H1 (cell line): Measurements from ENCODE around the gene BCAS4. TPM values are rescaled to one million over a fixed set of nuclear protein-coding genes. Genes with fewer than 3 reads are reported as not detected.

Experiments used
- CTCF ChIA-PET: fragments of 300-600 bp; sonication (Branson Sonifier 250); formaldehyde crosslinking; loops from one replicate; lab custom pipeline; 2021; ENCODE audit not compliant: partially characterized antibody; lab: Charles Lee
- POLR2A ChIA-PET: fragments of 300-600 bp; sonication (Branson Sonifier 250); formaldehyde crosslinking; loops from one replicate; lab custom pipeline; 2021; ENCODE audit warnings: inconsistent platforms; ENCODE audit not compliant: partially characterized antibody; lab: Charles Lee
- DNase-seq, 2 experiments: peaks; one replicate each; pipeline versions ENCODE4 v3.0.0 to v3.0.0-alpha.2; 2010 to 2022; ENCODE audit warnings: low spot score in 2 of 2, low read depth in 1 of 2, mixed read lengths in 1 of 2
- FAIRE-seq: peaks from 2 replicates; lab custom pipeline; 2011; peaks lifted over from hg19 to GRCh38; lab: Jason Lieb, UNC
- H2AFZ ChIP-seq: 2 replicates; pipeline ENCODE4 v1.8.1; 2012; ENCODE audit warnings: low read length, inconsistent platforms
- H2AK5ac ChIP-seq: 2 replicates; pipeline ENCODE4 v1.6.1; 2013; ENCODE audit warnings: low read depth, low read length
- H2BK120ac ChIP-seq: replicated peaks from 2 replicates; pipeline ENCODE3; 2013; ENCODE audit warnings: low read depth, low read length, inconsistent platforms
- H2BK12ac ChIP-seq: 2 replicates; pipeline ENCODE4 v1.6.1; 2013; ENCODE audit warnings: low read depth, low read length
- H2BK15ac ChIP-seq: 2 replicates; pipeline ENCODE4 v1.6.1; 2013; ENCODE audit warnings: low read length
- H2BK20ac ChIP-seq: 2 replicates; pipeline ENCODE4 v1.6.1; 2013; ENCODE audit warnings: low read length
- H2BK5ac ChIP-seq: 2 replicates; pipeline ENCODE4 v1.6.1; 2013; ENCODE audit warnings: low read depth, low read length
- H3K14ac ChIP-seq: 2 replicates; pipeline ENCODE4 v1.6.1; 2013; ENCODE audit warnings: inconsistent platforms; ENCODE audit not compliant: insufficient read length
- H3K18ac ChIP-seq: 2 replicates; pipeline ENCODE4 v1.6.1; 2013; ENCODE audit warnings: low read length; ENCODE audit errors: extremely low read depth
- H3K23ac ChIP-seq: 2 replicates; pipeline ENCODE4 v1.6.1; 2013; ENCODE audit warnings: inconsistent platforms; ENCODE audit not compliant: insufficient read length
- H3K23me2 ChIP-seq: 2 replicates; pipeline ENCODE4 v1.6.1; 2013; ENCODE audit warnings: low read depth, low read length
- H3K27ac ChIP-seq: 2 replicates; pipeline ENCODE4 v1.6.1; 2011; ENCODE audit warnings: low read depth, low read length, inconsistent platforms
- H3K27me3 ChIP-seq, 4 experiments: replicated peaks in 1 of 4; 1 replicate in 1 of 4; 2 replicates in 3 of 4; pipeline versions ENCODE4 v1.6.1 to v1.8.1; 2011 to 2013; ENCODE audit warnings: low read length in 3 of 4, mild to moderate bottlenecking in 3 of 4, inconsistent platforms in 2 of 4, mixed read lengths in 2 of 4, moderate library complexity in 1 of 4; ENCODE audit not compliant: control insufficient read depth in 3 of 4, insufficient read depth in 3 of 4; ENCODE audit errors: extremely low read depth in 1 of 4
- H3K36me3 ChIP-seq, 4 experiments: 2 replicates each; pipeline versions ENCODE4 v1.6.1 to v1.8.1; 2011 to 2013; ENCODE audit warnings: mild to moderate bottlenecking in 4 of 4, low read length in 3 of 4, moderate library complexity in 2 of 4, control low read depth in 1 of 4, inconsistent platforms in 1 of 4; ENCODE audit not compliant: insufficient read depth in 4 of 4, control insufficient read depth in 2 of 4
- H3K4ac ChIP-seq: replicated peaks from 2 replicates; pipeline ENCODE3; 2013; ENCODE audit warnings: low read length, low read depth, mixed read lengths, inconsistent platforms; ENCODE audit not compliant: insufficient read length
- H3K4me1 ChIP-seq, 4 experiments: replicated peaks in 1 of 4; 1 replicate in 1 of 4; 2 replicates in 3 of 4; pipeline versions ENCODE4 v1.6.1 to v1.8.1; 2011 to 2013; ENCODE audit warnings: low read length in 3 of 4, inconsistent platforms in 2 of 4, mixed read lengths in 1 of 4; ENCODE audit not compliant: insufficient read depth in 4 of 4, control insufficient read depth in 3 of 4
- H3K4me2 ChIP-seq, 2 experiments: 2 replicates each; pipeline versions ENCODE4 v1.6.1 to v1.8.1; 2011 to 2013; ENCODE audit warnings: low read depth in 2 of 2, low read length in 2 of 2, control low read depth in 1 of 2, inconsistent platforms in 1 of 2, mild to moderate bottlenecking in 1 of 2; ENCODE audit not compliant: insufficient read depth in 1 of 2
- H3K4me3 ChIP-seq, 4 experiments: fragments of 200-600, 300-600 bp in 1 of 4; sonication (generic), shearing (Covaris generic), sonication (Bioruptor Twin) in 1 of 4; 2 replicates each; pipeline versions ENCODE4 v1.5.1 to v1.8.1; 2011 to 2016; ENCODE audit warnings: low read length in 4 of 4, low read depth in 3 of 4, control low read depth in 2 of 4, inconsistent platforms in 2 of 4, mild to moderate bottlenecking in 2 of 4, mixed read lengths in 1 of 4, moderate library complexity in 1 of 4; ENCODE audit not compliant: insufficient read depth in 2 of 4; ENCODE audit errors: extremely low read depth in 1 of 4
- H3K56ac ChIP-seq: replicated peaks from 2 replicates; pipeline ENCODE3; 2013; ENCODE audit warnings: low read depth, mild to moderate bottlenecking, mixed read lengths, low read length, inconsistent platforms; ENCODE audit not compliant: insufficient read length
- H3K79me1 ChIP-seq: 2 replicates; pipeline ENCODE4 v1.6.1; 2013; ENCODE audit warnings: low read depth, low read length, control low read depth
- H3K79me2 ChIP-seq, 2 experiments: 2 replicates each; pipeline versions ENCODE4 v1.6.1 to v1.8.1; 2012 to 2013; ENCODE audit warnings: low read length in 2 of 2, mild to moderate bottlenecking in 2 of 2, inconsistent platforms in 1 of 2; ENCODE audit not compliant: insufficient read depth in 2 of 2, control insufficient read depth in 1 of 2
- H3K9ac ChIP-seq, 4 experiments: replicated peaks in 1 of 4; 1 replicate in 1 of 4; 2 replicates in 3 of 4; pipeline versions ENCODE4 v1.6.1 to v1.8.1; 2011 to 2013; ENCODE audit warnings: low read depth in 3 of 4, low read length in 3 of 4, control low read depth in 2 of 4, mild to moderate bottlenecking in 2 of 4, moderate library complexity in 2 of 4, inconsistent platforms in 1 of 4; ENCODE audit errors: extremely low read depth in 1 of 4
- H3K9me3 ChIP-seq, 2 experiments: 2 replicates each; pipeline versions ENCODE4 v1.6.1 to v1.8.1; 2012 to 2013; ENCODE audit warnings: mild to moderate bottlenecking in 2 of 2, moderate library complexity in 2 of 2, control low read depth in 1 of 2, inconsistent platforms in 1 of 2, low read depth in 1 of 2, low read length in 1 of 2, mixed read lengths in 1 of 2; ENCODE audit not compliant: insufficient read depth in 2 of 2
- H4K20me1 ChIP-seq, 2 experiments: replicated peaks in 1 of 2; 2 replicates each; pipeline versions ENCODE3 to v1.8.1; 2011 to 2013; ENCODE audit warnings: inconsistent platforms in 2 of 2, low read length in 2 of 2, mild to moderate bottlenecking in 1 of 2; ENCODE audit not compliant: insufficient read depth in 2 of 2, control insufficient read depth in 1 of 2
- H4K5ac ChIP-seq: 2 replicates; pipeline ENCODE4 v1.6.1; 2013; ENCODE audit warnings: low read length, low read depth, mixed read lengths, inconsistent platforms; ENCODE audit not compliant: insufficient read length
- H4K8ac ChIP-seq: 2 replicates; pipeline ENCODE4 v1.8.0; 2013; ENCODE audit warnings: mild to moderate bottlenecking, moderate library complexity, low read length, inconsistent platforms; ENCODE audit not compliant: insufficient read depth; ENCODE audit errors: extremely low read depth
- H4K91ac ChIP-seq: replicated peaks from 2 replicates; pipeline ENCODE3; 2013; ENCODE audit warnings: low read length, mixed read lengths, inconsistent platforms; ENCODE audit not compliant: insufficient read length
- TAF1 ChIP-seq: IDR thresholded peaks from 2 replicates; pipeline ENCODE4 v1.6.1; 2011; ENCODE audit warnings: mild to moderate bottlenecking, low read depth, low read length
- WGBS, 2 experiments: shearing (Covaris generic) in 1 of 2; methylation state at CpG; one replicate each; pipeline versions ENCODE4 v1.1.6 to v1.1.7; 2013 to 2015; ENCODE audit warnings: low lambda C conversion rate in 2 of 2, mixed read lengths in 2 of 2, inconsistent platforms in 1 of 2, low coverage in 1 of 2, missing lambda C conversion rate in 1 of 2; ENCODE audit not compliant: insufficient replicate concordance in 2 of 2, insufficient coverage in 1 of 2, insufficient read length in 1 of 2; ENCODE audit errors: extremely low coverage in 1 of 2, missing lambda C conversion rate in 1 of 2; 5-methylcytosine and 5-hydroxymethylcytosine counted together
- polyA plus RNA-seq, 7 experiments: library from polyadenylated mRNA; depleted of rRNA in 3 of 7; stranded (reverse) in 5 of 7; unstranded in 2 of 7; fragments of >200 nt in 5 of 7; fragments of 200-250 nt in 2 of 7; gene quantifications; 1 replicate in 5 of 7; 2 replicates in 1 of 7; 4 replicates in 1 of 7; pipeline versions ENCODE4 v1.2.1 to v1.2.3, GENCODE V29; 2011 to 2013; ENCODE audit warnings: missing spikeins in 2 of 7, mixed read lengths in 2 of 7
- total RNA-seq: library from RNA; stranded (reverse); fragmentation: NEBNext Ultra II Directional; extraction: Animal tissue kit (Norgen Biotek cat#: 25700); gene quantifications from 2 replicates; pipeline ENCODE4 v1.2.1, GENCODE V29; 2021

The BCAS4 gene
- total and polyA plus RNA-seq, 2 of the 8 experiments (the other 6 are each of a cell fraction or from before 2014, with no cell fraction given) = 21.2 to 23.6 TPM

DNA sequence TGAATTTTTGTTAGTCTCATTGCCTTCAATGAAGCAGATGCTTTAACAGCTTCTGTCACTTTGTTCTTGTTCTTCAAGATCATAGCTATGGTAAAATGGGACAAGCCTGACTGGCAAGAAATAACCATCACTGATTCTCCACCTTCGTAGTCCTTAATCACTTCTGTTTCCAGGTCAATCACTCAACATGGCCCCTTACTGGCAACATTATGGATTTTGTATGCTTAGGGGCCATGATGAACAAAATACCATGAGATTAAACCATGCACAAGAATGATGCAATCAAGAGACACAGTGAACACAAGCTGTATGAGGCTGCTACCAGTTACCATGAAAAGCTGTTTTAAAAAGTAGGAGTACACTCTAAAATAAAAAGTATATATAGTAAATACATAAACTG is 103.6 kb downstream of the BCAS4 start:
- peaks cover 11 to 18% of the 10 kb centered on the region in 2 experiments for H4K20me1 ChIP-seq
- no peak for FAIRE-seq
- POLR2A ChIA-PET = interaction anchor here (0.6 to 3.2 kb wide), 13 partner anchors 8 to 217 kb away, joined by 3 to 16 read pairs (median 4); no protein-coding TSS in a partner anchor

More for the DNA sequence above, 103.6 kb downstream of the BCAS4 start:
- H3K23ac ChIP-seq = no peak overlapping the region
- no peak overlapping the region for H2BK12ac ChIP-seq
- no peak overlapping the region for H2BK5ac ChIP-seq
- no peak overlapping the region for H2BK120ac ChIP-seq
- H3K9ac ChIP-seq = no peak overlapping the region
- no peak for TF ChIP-seq TAF1
- H3K79me2 ChIP-seq = peaks cover 4 to 75% of the 10 kb centered on the region in 2 experiments; a peak in 3 of 4 replicates
- no peaks in the 10 kb centered on the region for H3K4me1 ChIP-seq
- H3K79me1 ChIP-seq = peaks cover 10% of the 10 kb centered on the region
- H3K9me3 ChIP-seq = no peaks in the 10 kb centered on the region
- H2BK15ac ChIP-seq = no peak overlapping the region
- H2AFZ ChIP-seq = no peak overlapping the region
- H3K36me3 ChIP-seq = peaks cover 34 to 89% (median 71%) of the 10 kb centered on the region in 4 experiments
- no peak for DNase-seq
- H3K4ac ChIP-seq = no peak overlapping the region
- no peak overlapping the region for H4K5ac ChIP-seq
- no peak overlapping the region for H3K14ac ChIP-seq
- H3K56ac ChIP-seq = no peak overlapping the region
- no peak overlapping the region for H2BK20ac ChIP-seq
- H4K8ac ChIP-seq = no peak overlapping the region
- no peaks in the 10 kb centered on the region for H3K23me2 ChIP-seq
- CTCF ChIA-PET = interaction anchor here (0.6 to 1.5 kb wide), 6 partner anchors 8 to 108 kb away, joined by 3 to 4 read pairs (median 3); partner anchors contain the start of gene BCAS4
- no peak overlapping the region for H2AK5ac ChIP-seq
- 88% methylated on average over 1 of the region's 1 CpG; no CpG with 5 or more reads in 1 of the 2 experiments for WGBS, 2 experiments
- H3K27me3 ChIP-seq = no peaks in the 10 kb centered on the region
- H3K4me2 ChIP-seq = no peak overlapping the region
- H3K18ac ChIP-seq = no peak overlapping the region
- no peak overlapping the region for H3K4me3 ChIP-seq
- H4K91ac ChIP-seq = no peak overlapping the region
- H3K27ac ChIP-seq = no peak overlapping the region
